Colonic mucosa (tissue), 4 donors: Measurements from ENCODE around the gene FAM107B. TPM values are rescaled to one million over a fixed set of nuclear protein-coding genes. Genes with fewer than 3 reads are reported as not detected.
A peak's percentile ranks its signal among the peaks of the same experiment; 100 is the strongest.

Experiments
- DNase-seq: peaks from one replicate; pipeline ENCODE4 v3.0.0-alpha.2; 2020
- H3K27ac ChIP-seq: fragments of 200-600 bp; one replicate; pipeline ENCODE4 v1.8.0; 2021
- H3K27me3 ChIP-seq: fragments of 200-600 bp; one replicate; pipeline ENCODE4 v1.8.0; 2021
- H3K36me3 ChIP-seq: fragments of 200-600 bp; one replicate; pipeline ENCODE4 v1.8.0; 2021
- H3K4me1 ChIP-seq: fragments of 200-600 bp; one replicate; pipeline ENCODE4 v1.8.0; 2021; ENCODE audit warnings: mild to moderate bottlenecking
- H3K4me3 ChIP-seq: fragments of 200-600 bp; one replicate; pipeline ENCODE4 v1.8.0; 2021
- H3K9ac ChIP-seq, 2 donors: one replicate each; pipeline ENCODE4 v1.7.0; 2013; ENCODE audit warnings: control low read depth in 2 of 2, low read depth in 2 of 2, low read length in 2 of 2
- H3K9me3 ChIP-seq: fragments of 200-600 bp; one replicate; pipeline ENCODE4 v1.8.0; 2021
- intact Hi-C: fragments of 100-400 bp; cut with DNase I; formaldehyde crosslinking; loops from one replicate; pipeline ENCODE4 v1.14.1; 2022
- total RNA-seq, 2 donors: library from RNA; stranded (reverse); fragmentation: NEBNext Ultra II Directional in 1 of 2; extraction: Animal tissue kit (Norgen Biotek cat#: 25700) in 1 of 2; gene quantifications; one replicate each; pipeline ENCODE4 v1.2.1, GENCODE V29; 2021
- TF ChIP-seq, protein P1 (sequence below): fragments of 200-600 bp; IDR thresholded peaks from one replicate; pipeline ENCODE4 v1.8.0; 2022; ENCODE audit warnings: antibody characterized with exemption, mild to moderate bottlenecking
- donor health status: healthy.
- donor health status: DM: no; HTN: no; CAD: no.
- donor health status: DM: no; HTN: no; CAD: no.

The FAM107B gene
- total RNA-seq, 2 donors from 2014 or later: 36.3 to 71.5 TPM

GRCh38 chr10:14649739-14650138 is 125.0 kb downstream of the FAM107B start:
- no peak overlapping the region for H3K4me3 ChIP-seq
- TF ChIP-seq, protein P1, sequence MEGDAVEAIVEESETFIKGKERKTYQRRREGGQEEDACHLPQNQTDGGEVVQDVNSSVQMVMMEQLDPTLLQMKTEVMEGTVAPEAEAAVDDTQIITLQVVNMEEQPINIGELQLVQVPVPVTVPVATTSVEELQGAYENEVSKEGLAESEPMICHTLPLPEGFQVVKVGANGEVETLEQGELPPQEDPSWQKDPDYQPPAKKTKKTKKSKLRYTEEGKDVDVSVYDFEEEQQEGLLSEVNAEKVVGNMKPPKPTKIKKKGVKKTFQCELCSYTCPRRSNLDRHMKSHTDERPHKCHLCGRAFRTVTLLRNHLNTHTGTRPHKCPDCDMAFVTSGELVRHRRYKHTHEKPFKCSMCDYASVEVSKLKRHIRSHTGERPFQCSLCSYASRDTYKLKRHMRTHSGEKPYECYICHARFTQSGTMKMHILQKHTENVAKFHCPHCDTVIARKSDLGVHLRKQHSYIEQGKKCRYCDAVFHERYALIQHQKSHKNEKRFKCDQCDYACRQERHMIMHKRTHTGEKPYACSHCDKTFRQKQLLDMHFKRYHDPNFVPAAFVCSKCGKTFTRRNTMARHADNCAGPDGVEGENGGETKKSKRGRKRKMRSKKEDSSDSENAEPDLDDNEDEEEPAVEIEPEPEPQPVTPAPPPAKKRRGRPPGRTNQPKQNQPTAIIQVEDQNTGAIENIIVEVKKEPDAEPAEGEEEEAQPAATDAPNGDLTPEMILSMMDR: no peak
- H3K9ac ChIP-seq: no peak overlapping the region
- no peak overlapping the region for H3K27ac ChIP-seq
- intact Hi-C loops: no loop called here
- no peaks in the 10 kb centered on the region for H3K9me3 ChIP-seq
- no peaks in the 10 kb centered on the region for H3K36me3 ChIP-seq
- H3K4me1 ChIP-seq: peaks cover 4% of the 10 kb centered on the region
- no peaks in the 10 kb centered on the region for H3K27me3 ChIP-seq
- no peak for DNase-seq

GRCh38 chr10:14648946-14649345 is 125.8 kb downstream of the FAM107B start:
- intact Hi-C loops: no loop called here
- H3K36me3 ChIP-seq: no peaks in the 10 kb centered on the region
- no peak overlapping the region for H3K9ac ChIP-seq
- H3K4me1 ChIP-seq: peaks cover 4% of the 10 kb centered on the region
- no peak for DNase-seq
- no peaks in the 10 kb centered on the region for H3K9me3 ChIP-seq
- H3K27me3 ChIP-seq: no peaks in the 10 kb centered on the region
- TF ChIP-seq, protein P1: no peak
- peak overlapping the region; percentile 56 for H3K27ac ChIP-seq
- no peak overlapping the region for H3K4me3 ChIP-seq

- intact Hi-C loops: no loop called here
- H3K9ac ChIP-seq: peak overlapping the region in 1 of 2 donors; percentile 16
These were observed 126.5 kb downstream of the FAM107B start for GRCh38 chr10:14648005-14648765.

DNA sequence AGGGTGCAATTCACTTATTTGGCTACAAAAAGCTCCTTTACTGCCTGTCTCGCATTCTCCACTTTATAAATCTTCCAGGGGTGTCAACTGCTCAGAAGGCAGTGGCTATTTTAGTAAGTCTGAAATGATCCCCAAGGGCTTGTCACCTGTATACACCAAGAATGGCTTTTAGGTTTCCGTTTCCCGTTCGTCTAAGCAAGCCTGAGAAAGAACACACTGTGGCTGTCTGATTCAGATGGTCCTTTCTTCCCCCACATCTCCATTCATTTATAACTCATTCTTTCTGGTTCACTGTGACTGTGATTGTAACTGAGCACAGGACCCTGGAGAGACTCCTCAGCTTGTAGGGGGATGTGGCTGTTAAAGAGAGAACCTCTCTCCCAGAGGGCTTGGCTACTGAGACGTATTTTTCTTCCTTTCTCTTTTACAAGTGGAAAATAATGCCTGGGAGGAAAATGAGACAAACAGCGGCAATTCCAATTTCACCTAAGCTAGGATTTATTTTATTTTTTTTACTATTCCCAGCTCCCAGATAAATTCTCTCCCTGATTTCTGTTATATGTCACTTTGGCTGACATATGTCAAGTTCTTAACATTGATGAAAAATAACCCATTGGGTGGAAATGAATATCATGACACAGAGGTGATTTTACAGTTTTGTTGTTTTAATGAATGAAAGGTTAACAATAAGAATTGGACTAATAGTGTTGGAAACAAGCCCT is 129.3 kb downstream of the FAM107B start:
- H3K9me3 ChIP-seq: no peaks in the 10 kb centered on the region
- no peak for DNase-seq
- H3K36me3 ChIP-seq: no peaks in the 10 kb centered on the region
- H3K27ac ChIP-seq: no peak overlapping the region
- TF ChIP-seq, protein P1: no peak
- intact Hi-C loops: no loop called here
- H3K9ac ChIP-seq: no peak overlapping the region
- H3K27me3 ChIP-seq: no peaks in the 10 kb centered on the region
- H3K4me1 ChIP-seq: peaks cover 4% of the 10 kb centered on the region
- H3K4me3 ChIP-seq: no peak overlapping the region

More at GRCh38 chr10:14648005-14648765, 126.5 kb downstream of the FAM107B start:
- H3K4me3 ChIP-seq: no peak overlapping the region
- H3K9me3 ChIP-seq: no peaks in the 10 kb centered on the region
- TF ChIP-seq, protein P1: no peak
- peak overlapping the region; percentile 56 for H3K27ac ChIP-seq
- peaks cover 4% of the 10 kb centered on the region for H3K4me1 ChIP-seq
- H3K27me3 ChIP-seq: no peaks in the 10 kb centered on the region
- H3K36me3 ChIP-seq: no peaks in the 10 kb centered on the region
- DNase-seq: peak; percentile 71

- DNase-seq: no peak
- Histone ChIP-seq H3K4me3 (no peak overlapping the region), H3K27ac (no peak overlapping the region), H3K9ac (no peak overlapping the region), H3K9me3 (no peaks in the 10 kb centered on the region), H3K36me3 (no peaks in the 10 kb centered on the region), H3K27me3 (no peaks in the 10 kb centered on the region), H3K4me1 (no peaks in the 10 kb centered on the region)
- TF ChIP-seq, protein P1: no peak
- intact Hi-C loops: no loop called here
These were observed 135.1 kb downstream of the FAM107B start for GRCh38 chr10:14639637-14640036.
